HG03103 (cell line): ENCODE measurements around the gene BST1.
"Not testable (repeated sequence)": the region's sequence is repeated elsewhere in the genome, so short reads cannot be mapped to it uniquely, and the experiment has no call there.

Source experiments
- ATAC-seq: cut with Tn5 transposase; IDR thresholded peaks from one replicate; pipeline ENCODE4 v1.9.1; 2021; ENCODE audit warnings: low read depth; ENCODE audit not compliant: unreplicated experiment

The BST1 gene

DNA sequence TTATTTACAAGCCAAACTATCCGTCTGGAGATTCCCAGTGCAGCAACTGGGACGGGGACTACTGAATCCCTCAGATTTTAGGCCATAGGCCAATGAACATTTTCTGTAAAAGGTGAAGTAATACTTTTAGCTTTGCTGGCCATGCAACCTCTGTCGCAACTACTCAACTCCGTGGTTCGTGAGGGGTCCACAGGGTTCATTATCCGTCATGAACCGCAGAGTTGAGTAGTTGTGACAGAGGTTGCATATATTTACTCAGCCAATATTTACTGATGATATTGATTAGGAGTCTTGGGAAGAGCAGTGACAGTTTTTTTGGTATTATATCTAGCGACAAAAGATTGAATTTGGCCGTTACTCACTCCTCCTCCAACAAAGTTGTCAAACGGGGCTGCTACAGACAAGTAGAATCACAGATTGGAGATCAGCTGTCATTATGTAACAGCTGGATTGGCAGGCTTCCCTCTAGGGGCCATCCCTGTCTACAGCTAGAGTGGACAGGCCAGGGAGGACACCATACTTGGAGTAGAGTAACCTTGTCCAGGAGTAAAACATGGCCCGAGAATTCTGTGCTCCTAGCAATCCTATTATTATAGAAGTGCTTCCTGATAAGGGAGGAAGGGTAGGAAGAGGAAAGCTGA is 38.0 kb downstream of the BST1 start:
- ATAC-seq: no peak

DNA sequence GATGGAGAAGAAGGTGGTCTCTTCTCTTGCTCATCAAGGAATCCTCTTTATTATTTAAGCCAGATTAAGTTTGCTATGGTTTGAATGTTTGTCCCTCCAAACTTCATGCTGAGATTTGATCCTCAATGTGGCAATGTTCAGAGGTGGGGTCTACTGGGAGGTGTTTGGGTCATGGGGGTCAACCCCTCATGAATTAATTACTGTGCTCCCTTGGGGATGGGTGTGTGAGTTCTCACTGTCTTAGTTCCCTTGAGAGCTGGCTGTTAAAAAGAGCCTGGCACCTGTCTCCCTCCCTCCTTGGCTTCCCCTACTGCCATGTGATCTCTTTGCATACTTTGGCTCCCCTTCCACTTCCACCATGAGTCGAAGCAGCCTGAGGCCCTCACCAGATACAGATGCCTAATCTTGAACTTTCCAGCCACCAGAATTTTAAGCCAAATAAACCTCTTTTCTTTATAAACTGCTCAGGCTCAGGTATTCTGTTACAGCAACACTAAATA is 39.3 kb downstream of the BST1 start:
- no peak for ATAC-seq

- ATAC-seq: no peak
Measured at GRCh38 chr4:15742637-15743036, 39.8 kb downstream of the BST1 start.

- no peak for ATAC-seq
Measured at GRCh38 chr4:15744016-15744545, 41.2 kb downstream of the BST1 start.

DNA sequence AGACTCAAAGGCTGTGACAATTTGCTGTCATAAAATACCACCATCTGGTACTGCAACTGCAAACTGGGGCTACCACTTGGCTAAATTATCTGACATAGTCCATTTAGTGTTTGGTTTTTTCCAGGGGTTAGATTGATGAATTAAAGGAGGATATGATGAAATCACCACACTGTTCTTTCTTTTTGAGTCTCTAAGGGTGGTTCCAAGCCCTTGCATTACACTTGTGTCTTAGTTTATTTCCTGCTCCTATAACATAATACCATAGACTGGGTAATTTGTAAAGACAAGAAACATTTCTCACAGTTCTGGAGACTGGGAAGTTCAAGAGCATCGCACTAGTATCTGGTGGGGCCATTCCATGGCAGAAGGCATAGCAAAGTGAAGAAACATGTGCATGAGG is 43.2 kb downstream of the BST1 start:
- ATAC-seq: no peak

- ATAC-seq: no peak
Measured at GRCh38 chr4:15749001-15749400, 46.1 kb downstream of the BST1 start.

DNA sequence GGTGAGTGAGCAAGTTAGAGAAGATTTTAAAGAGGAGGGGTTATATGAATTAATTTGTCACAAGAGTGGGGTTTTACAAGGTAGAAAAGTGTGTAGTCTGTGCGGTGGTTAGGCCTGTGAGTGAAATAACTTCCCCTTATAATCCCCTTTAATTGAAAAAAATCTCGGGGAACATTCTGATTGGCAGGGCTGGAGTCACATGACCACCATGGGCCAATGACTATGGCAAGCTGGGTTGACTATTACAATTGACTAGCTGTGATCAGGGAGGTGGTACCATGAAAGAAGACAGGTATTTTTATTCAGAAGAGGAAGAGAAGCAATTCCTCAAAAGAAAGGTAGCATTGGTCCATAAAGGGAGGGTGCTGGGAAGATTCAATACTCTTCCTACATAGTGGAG is 48.3 kb downstream of the BST1 start:
- no peak for ATAC-seq

GRCh38 chr4:15753081-15753480 is 50.2 kb downstream of the BST1 start:
- ATAC-seq: no peak

DNA sequence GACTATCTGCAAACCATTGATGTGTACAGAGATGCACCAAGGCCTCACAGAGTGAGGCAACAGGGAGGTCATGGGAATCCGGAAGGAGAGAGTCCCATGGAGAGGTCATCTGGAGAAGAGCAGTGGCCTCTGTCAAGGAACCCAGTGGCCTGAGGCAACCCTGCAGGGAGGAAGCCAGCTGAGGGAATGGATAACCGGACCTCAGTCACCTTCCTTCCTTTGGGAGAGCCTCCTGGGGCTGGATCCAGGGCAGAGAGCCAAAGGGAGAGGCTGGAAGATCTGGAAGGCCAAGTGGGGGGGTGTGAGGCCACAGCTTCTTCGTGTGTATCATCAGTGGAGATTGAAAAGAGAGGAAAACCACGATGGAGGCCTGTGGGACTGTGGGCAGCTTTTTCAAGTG is 50.9 kb downstream of the BST1 start:
- ATAC-seq: no peak

GRCh38 chr4:15754323-15754722 is 51.5 kb downstream of the BST1 start:
- no peak for ATAC-seq

GRCh38 chr4:15755321-15756155 is 52.7 kb downstream of the BST1 start:
- peak; percentile 4 for ATAC-seq

DNA sequence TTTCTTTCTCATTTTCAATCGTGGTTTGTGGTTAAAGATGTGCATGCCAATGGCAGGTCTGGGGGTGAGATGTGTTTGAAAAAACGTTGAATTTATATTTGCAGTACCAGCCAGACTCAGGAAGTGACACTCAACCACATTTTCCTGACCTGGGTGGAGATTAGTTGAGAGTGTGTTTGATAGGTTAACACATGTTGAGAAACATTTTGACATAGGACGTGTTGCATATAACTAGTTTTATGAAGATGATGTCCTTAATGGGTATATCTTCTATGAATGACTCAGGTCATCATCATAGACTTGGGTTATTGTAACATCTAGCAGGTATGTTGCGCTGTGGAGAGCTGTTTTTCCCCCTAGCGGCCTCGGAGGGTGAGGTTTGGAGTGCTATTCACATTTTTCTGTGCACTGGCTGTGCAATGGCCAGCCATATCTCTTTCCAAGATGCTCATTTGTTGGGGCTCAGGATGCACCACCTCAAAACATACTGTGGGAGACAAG is 53.5 kb downstream of the BST1 start:
- ATAC-seq: peak; percentile 79

DNA sequence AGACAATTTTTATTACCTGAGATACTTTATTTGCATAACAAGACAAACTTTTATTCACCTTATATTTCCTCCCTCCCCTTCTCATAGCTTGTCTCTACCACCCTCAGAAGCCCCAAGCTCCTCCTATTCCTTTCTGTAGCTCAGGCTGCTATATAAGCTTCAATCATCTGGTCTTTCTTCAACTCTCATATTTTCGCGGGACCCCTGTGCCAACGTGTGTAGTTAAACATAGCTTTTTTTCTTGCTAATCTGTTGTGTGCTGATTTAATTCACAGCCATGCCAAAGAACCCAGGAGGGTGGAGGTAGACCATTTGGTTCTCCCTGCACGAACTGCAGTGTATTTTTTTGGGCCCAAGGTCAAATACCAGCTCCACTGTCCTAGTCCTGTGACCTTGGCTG is 54.2 kb downstream of the BST1 start:
- ATAC-seq: no peak

- no peak for ATAC-seq
Measured at GRCh38 chr4:15758294-15758693, 55.4 kb downstream of the BST1 start.

- not testable (repeated sequence) for ATAC-seq
Measured at GRCh38 chr4:15762460-15762859, 59.6 kb downstream of the BST1 start.

GRCh38 chr4:15765391-15765790 is 62.5 kb downstream of the BST1 start:
- ATAC-seq: no peak

DNA sequence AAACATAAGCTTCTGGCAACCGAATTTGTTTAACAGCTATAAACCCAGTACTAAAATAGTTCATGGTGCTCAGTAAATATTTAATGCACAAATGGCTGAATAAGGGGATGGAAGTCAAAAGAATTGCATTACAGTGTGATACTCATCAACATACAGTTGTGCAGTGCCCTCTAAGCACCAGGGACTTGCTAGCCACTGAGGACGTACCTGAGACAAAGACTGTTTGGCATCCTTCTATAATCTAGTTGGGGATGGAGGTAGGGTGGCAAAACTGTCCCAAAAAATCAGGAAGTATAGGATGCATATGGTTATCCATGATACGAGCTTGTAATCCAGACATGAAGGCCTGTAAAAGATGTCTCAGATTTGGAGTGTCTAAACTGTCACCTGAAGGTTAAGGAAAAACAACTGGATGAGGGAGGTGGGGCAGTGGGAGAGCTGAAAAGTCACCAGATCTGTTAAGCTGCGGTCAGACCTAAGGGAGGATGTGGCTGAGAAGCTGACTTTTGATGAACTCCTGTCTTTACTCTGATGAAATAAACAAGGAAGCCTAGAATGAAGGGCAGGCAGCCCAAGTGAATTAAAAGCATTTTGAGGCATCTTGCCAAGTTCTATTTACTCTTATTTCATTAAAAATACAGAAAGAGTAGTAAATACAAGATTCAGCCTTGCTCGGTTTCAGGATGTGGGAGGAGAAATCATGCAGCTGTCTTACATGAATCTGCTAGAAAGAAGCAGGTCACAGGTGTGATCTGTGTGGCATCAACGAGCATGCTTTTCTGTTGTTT is 63.2 kb downstream of the BST1 start:
- peak; percentile 55 for ATAC-seq

GRCh38 chr4:15766821-15767220 is 64.0 kb downstream of the BST1 start:
- ATAC-seq: no peak

- no peak for ATAC-seq
Measured at GRCh38 chr4:15769202-15769601, 66.3 kb downstream of the BST1 start.

DNA sequence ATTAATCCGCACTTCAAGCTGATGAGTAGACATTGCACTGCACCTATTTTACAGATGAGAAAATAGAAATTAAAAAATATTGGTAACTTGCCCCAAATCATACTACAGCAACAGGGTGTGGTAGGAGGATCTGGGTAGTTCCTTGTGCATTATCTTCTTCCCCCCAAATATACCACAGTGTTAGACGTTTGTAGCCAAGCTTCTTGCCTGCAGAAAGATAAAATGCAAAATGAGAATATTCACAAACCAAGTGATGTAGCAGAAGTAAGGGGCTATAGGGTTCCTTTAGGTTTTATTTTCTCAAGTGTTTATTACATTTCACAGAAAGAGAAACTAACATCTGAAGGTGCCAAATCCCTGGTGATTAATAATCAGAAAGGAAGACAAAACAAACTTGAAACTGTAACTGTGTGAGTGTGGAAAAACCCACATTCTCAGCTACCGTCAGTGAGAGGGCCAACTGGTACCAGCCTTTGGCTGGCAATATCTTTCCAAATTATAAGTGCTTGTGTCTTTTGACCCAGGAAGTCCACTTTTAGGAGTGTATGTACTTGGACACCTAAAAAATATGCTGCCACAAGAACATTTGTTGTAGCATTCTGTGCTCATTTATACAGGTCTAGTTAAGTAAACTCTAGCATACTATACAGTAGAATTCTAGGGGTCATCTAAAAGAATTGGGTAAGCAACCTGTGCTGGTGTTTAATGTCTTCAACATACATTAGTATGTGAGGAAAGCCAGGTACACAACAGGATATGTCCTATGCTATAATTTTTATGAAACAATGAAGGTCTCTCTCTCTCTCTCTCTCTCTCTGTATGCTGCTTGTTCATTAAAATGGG is 68.6 kb downstream of the BST1 start:
- ATAC-seq: peak; percentile 60
